Common myeloid progenitor, CD34-positive (primary cell): ENCODE measurements around the gene RPL10A.

Source experiments
- CTCF ChIA-PET: fragments of 350-600 bp; sonication (Branson Sonifier 250); formaldehyde crosslinking; loops from one replicate; lab custom pipeline; 2021; ENCODE audit warnings: antibody characterized with exemption; lab: Charles Lee
- POLR2A ChIA-PET: fragments of 350-600 bp; sonication (Branson Sonifier 250); formaldehyde crosslinking; loops from one replicate; lab custom pipeline; 2021; ENCODE audit warnings: antibody characterized with exemption; lab: Charles Lee
- DNase-seq, 3 donors: peaks; one replicate each; pipeline versions ENCODE4 v3.0.0 to v3.0.0-alpha.2; 2013
- H3K27ac ChIP-seq, 2 experiments: 1 replicate in 1 of 2; 2 replicates in 1 of 2; pipeline ENCODE4 v1.7.0; 2013; ENCODE audit warnings: inconsistent platforms in 2 of 2, low read length in 2 of 2, mild to moderate bottlenecking in 2 of 2, low read depth in 1 of 2, moderate library complexity in 1 of 2; ENCODE audit not compliant: severe bottlenecking in 2 of 2, insufficient read depth in 1 of 2, poor library complexity in 1 of 2
- H3K27me3 ChIP-seq, 5 experiments: replicated peaks in 2 of 5; 1 replicate in 3 of 5; 2 replicates in 2 of 5; pipeline versions ENCODE4 v1.6.1 to v1.7.0; 2013; ENCODE audit warnings: low read length in 4 of 5, mild to moderate bottlenecking in 2 of 5, moderate library complexity in 2 of 5, inconsistent platforms in 1 of 5; ENCODE audit not compliant: insufficient read depth in 5 of 5, control insufficient read depth in 4 of 5
- H3K36me3 ChIP-seq, 4 experiments: 1 replicate in 2 of 4; 2 replicates in 2 of 4; pipeline versions ENCODE4 v1.6.1 to v1.7.0; 2013; ENCODE audit warnings: low read length in 3 of 4, control low read depth in 1 of 4, mild to moderate bottlenecking in 1 of 4; ENCODE audit not compliant: control insufficient read depth in 4 of 4, insufficient read depth in 4 of 4
- H3K4me1 ChIP-seq, 4 experiments: 1 replicate in 3 of 4; 2 replicates in 1 of 4; pipeline versions ENCODE4 v1.6.1 to v1.7.1; 2013; ENCODE audit warnings: low read length in 3 of 4, mild to moderate bottlenecking in 3 of 4, control low read depth in 1 of 4, inconsistent platforms in 1 of 4, moderate library complexity in 1 of 4; ENCODE audit not compliant: control insufficient read depth in 4 of 4, insufficient read depth in 4 of 4; ENCODE audit errors: control extremely low read depth in 1 of 4
- H3K4me3 ChIP-seq, 7 experiments: 1 replicate in 4 of 7; 2 replicates in 3 of 7; pipeline versions ENCODE4 v1.5.1 to v1.7.0; 2013; ENCODE audit warnings: mild to moderate bottlenecking in 7 of 7, low read length in 6 of 7, moderate library complexity in 6 of 7, inconsistent platforms in 2 of 7, low read depth in 2 of 7, control low read depth in 1 of 7; ENCODE audit not compliant: insufficient read depth in 4 of 7, control insufficient read depth in 1 of 7; ENCODE audit errors: extremely low read depth in 1 of 7
- H3K9me3 ChIP-seq, 5 experiments: 1 replicate in 4 of 5; 2 replicates in 1 of 5; pipeline versions ENCODE4 v1.6.1 to v1.7.1; 2013; ENCODE audit warnings: low read length in 4 of 5, mild to moderate bottlenecking in 2 of 5, inconsistent platforms in 1 of 5, low read depth in 1 of 5, moderate library complexity in 1 of 5; ENCODE audit not compliant: control insufficient read depth in 4 of 5, insufficient read depth in 2 of 5; ENCODE audit errors: control extremely low read depth in 1 of 5
- WGBS: methylation state at CpG from one replicate; pipeline ENCODE4 v1.1.5; 2013; ENCODE audit not compliant: insufficient coverage; 5-methylcytosine and 5-hydroxymethylcytosine counted together

The RPL10A gene

DNA sequence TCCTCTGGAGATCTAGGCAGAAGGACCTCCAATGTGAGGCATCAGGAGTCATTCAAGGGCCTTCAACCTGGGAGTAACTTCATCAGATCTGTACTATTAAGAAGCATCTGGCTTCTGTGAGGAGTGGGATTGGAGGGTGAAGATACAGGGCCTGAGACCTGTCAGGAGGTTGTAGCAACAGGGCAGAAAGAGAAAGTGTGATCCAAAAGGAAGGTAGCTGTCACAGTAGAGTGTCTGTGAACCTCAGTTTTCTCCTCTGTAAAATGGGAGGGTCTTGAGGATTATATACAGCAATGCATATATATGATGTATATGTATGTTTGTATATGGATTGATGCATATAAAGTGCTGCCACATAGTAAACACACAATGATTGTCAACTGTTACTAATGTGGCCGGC lies 2.6 kb upstream of the RPL10A start:
- POLR2A ChIA-PET, result interaction anchor here (0.6 kb wide), 1 partner anchor 95 kb away, joined by 3 read pairs; no protein-coding TSS in a partner anchor
- Histone ChIP-seq H3K4me3 (no peak overlapping the region), H3K4me1 (peaks cover 2 to 28% (median 22%) of the 10 kb centered on the region in 4 experiments), H3K27ac (no peak overlapping the region), H3K9me3 (no peaks in the 10 kb centered on the region), H3K27me3 (no peaks in the 10 kb centered on the region), H3K36me3 (peaks cover 2 to 33% (median 18%) of the 10 kb centered on the region in 4 experiments)
- 100% methylated on average over 1 of the region's 1 CpG for WGBS
- DNase-seq, result no peak
- CTCF ChIA-PET, result interaction anchor here (0.9 to 5.2 kb wide), 12 partner anchors 11 to 272 kb away, joined by 3 to 30 read pairs (median 4); partner anchors contain the start of genes DEF6, FANCE and PPARD

DNA sequence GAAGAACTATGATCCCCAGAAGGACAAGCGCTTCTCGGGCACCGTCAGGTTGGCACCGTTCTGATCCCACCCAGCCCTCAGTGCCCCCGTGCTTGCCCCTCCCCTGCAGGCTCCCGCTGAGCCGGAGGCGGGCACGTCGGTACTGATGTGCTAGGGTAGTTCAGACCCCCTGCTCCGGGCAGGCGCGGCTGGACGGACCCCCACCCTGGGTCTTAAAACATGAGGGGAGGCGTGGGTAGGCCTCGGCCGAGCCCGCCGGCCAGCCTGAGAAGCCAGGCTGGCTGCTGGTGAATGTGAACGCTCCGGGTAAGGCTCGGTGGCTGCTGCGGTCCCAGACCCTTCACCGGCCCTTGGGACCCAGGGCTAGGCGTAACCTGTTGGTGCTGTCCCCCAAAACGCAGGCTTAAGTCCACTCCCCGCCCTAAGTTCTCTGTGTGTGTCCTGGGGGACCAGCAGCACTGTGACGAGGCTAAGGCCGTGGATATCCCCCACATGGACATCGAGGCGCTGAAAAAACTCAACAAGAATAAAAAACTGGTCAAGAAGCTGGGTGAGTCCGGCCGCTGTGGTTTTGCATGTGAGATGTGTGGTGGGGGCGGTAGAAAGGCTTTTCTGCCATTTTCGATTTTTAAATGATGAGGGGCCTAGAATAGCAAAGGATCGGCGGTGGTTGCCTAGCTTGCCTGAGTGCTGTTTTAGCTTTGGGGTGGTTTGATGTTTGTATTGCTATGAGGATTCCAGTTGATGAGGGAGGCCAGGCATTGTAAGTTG lies 964 bp downstream of the RPL10A start:
- Histone ChIP-seq H3K4me3 (peak overlapping the region; percentile 73 to 97 (median 90)), H3K27me3 (no peaks in the 10 kb centered on the region), H3K4me1 (peaks cover 2 to 39% (median 30%) of the 10 kb centered on the region in 4 experiments), H3K27ac (peak overlapping the region; percentile 88 to 94), H3K9me3 (no peaks in the 10 kb centered on the region), H3K36me3 (peaks cover 2 to 53% (median 25%) of the 10 kb centered on the region in 4 experiments)
- no peak for DNase-seq
- WGBS, result 3% methylated on average over 35 of the region's 37 CpGs
- CTCF ChIA-PET, result interaction anchor here (1.0 to 3.0 kb wide), 6 partner anchors 8 to 172 kb away, joined by 3 to 15 read pairs (median 5); partner anchors contain the start of gene DEF6
- POLR2A ChIA-PET, result interaction anchor here (1.8 kb wide), 1 partner anchor 127 kb away, joined by 4 read pairs; the partner anchor contains the start of gene PPARD

DNA sequence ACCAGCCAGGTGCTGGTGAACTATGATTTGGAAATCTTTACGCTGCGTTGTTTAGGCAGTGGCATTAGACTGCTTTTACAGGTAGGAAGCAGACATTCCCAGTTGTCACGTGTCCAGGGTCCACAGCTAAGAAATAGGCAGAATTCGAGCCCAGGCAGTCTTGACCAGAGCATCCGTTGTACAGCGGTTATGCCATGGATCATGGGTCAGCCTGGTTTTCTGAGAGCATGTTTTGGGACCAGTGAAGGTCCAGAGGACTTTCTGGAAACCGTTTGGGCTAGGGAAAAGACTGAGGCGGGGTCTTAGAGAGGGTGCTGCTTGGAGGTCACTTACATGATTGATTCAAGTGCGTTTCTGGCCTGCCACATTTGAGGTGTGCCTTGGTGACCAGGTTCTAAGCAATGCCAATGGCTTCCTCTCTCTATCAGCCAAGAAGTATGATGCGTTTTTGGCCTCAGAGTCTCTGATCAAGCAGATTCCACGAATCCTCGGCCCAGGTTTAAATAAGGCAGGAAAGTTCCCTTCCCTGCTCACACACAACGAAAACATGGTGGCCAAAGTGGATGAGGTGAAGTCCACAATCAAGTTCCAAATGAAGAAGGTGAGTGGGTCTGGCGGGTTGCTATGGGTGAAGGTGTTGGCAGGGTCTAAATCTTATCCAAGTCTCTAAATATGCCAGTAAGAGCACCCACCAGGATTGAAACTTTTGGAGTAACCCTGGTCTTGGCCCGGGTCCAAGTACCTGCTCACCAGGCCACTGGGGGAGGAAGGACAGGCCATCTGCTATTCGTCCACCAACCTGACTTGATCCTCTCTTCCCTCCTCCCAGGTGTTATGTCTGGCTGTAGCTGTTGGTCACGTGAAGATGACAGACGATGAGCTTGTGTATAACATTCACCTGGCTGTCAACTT lies 1.8 kb downstream of the RPL10A start:
- DNase-seq, result no peak
- no peaks in the 10 kb centered on the region for H3K9me3 ChIP-seq
- H3K36me3 ChIP-seq, result peaks cover 2 to 53% (median 26%) of the 10 kb centered on the region in 4 experiments
- H3K27me3 ChIP-seq, result no peaks in the 10 kb centered on the region
- peak overlapping the region; percentile 88 to 94 for H3K27ac ChIP-seq
- CTCF ChIA-PET, result interaction anchor here (0.9 to 3.0 kb wide), 5 partner anchors 15 to 177 kb away, joined by 3 to 15 read pairs (median 4); partner anchors contain the start of gene DEF6
- POLR2A ChIA-PET, result interaction anchor here (1.1 kb wide), 1 partner anchor 173 kb away, joined by 6 read pairs; the partner anchor contains the start of gene DEF6
- peak overlapping the region; percentile 73 to 97 (median 90) for H3K4me3 ChIP-seq
- 69% methylated on average over 15 of the region's 18 CpGs for WGBS
- peaks cover 2 to 39% (median 30%) of the 10 kb centered on the region in 4 experiments for H3K4me1 ChIP-seq

DNA sequence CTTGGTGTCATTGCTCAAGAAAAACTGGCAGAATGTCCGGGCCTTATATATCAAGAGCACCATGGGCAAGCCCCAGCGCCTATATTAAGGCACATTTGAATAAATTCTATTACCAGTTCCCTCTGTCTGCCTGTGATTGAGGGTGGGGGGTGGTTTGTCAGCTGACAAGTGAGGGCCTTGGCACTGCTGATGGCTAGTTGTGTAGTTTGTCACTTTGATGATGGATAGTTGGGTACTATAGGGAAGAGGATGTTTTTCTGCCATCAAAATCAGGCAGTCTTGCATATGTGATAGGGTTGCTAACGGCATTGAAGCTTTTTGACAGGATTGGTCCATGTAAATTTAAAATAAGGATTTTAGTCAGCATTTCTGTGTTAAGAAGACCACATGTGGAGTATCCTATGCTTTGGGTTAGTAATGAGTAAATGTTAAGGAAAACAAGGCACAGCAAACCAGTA lies 2.5 kb downstream of the RPL10A start:
- peak overlapping the region in 3 of 7 experiments; percentile 0 to 92 (median 90) for H3K4me3 ChIP-seq

DNA sequence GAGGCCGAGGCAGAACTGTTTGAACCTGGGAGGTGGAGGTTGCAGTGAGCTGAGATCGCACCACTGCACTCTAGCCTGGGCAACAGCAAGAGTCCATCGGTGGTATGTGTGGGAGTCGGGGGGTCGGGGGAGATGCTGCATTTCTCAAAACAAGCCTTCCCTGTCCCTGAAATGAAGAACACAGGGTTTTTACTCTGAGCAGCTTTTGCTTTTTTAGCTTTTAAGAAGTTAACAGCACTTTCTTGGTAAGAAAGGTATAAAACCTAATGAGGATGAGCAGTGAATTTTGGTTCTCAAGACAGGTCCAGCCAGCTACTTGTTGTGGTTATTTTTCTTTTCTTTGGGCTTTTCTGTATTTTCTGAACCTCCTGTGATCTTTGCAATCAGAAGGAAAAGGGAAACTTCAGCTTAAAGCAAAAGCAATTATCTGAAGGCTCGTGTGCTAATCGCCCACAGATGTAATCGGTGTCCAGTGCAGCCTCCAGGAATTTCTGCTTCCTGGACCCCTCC lies 3.7 kb downstream of the RPL10A start:
- Histone ChIP-seq H3K9me3 (no peaks in the 10 kb centered on the region), H3K27ac (peak overlapping the region in 1 of 2 experiments; percentile 43), H3K4me1 (peaks cover 2 to 39% (median 30%) of the 10 kb centered on the region in 4 experiments), H3K36me3 (peaks cover 2 to 40% (median 24%) of the 10 kb centered on the region in 4 experiments), H3K27me3 (no peaks in the 10 kb centered on the region), H3K4me3 (no peak overlapping the region)
- no peak for DNase-seq
- ChIA-PET CTCF (interaction anchor here (0.6 to 1.3 kb wide), 4 partner anchors 9 to 766 kb away, joined by 3 read pairs; no protein-coding TSS in a partner anchor), POLR2A (no interaction called here)
- 85% methylated on average over 6 of the region's 8 CpGs for WGBS

More for the DNA sequence above, 2.5 kb downstream of the RPL10A start:
- CTCF ChIA-PET, result interaction anchor here (0.9 kb wide), 1 partner anchor 177 kb away, joined by 3 read pairs; no protein-coding TSS in a partner anchor
- POLR2A ChIA-PET, result interaction anchor here (0.6 to 1.1 kb wide), 2 partner anchors 19 to 173 kb away, joined by 5 to 6 read pairs; partner anchors contain the start of genes DEF6 and FANCE
- WGBS, result 84% methylated on average over 2 of the region's 3 CpGs
- no peaks in the 10 kb centered on the region for H3K27me3 ChIP-seq
- H3K36me3 ChIP-seq, result peaks cover 2 to 51% (median 26%) of the 10 kb centered on the region in 4 experiments
- no peaks in the 10 kb centered on the region for H3K9me3 ChIP-seq
- H3K4me1 ChIP-seq, result peaks cover 2 to 39% (median 30%) of the 10 kb centered on the region in 4 experiments
- DNase-seq, result no peak
- H3K27ac ChIP-seq, result no peak overlapping the region
